T-helper 2 cell treated with Interferon-gamma antibody and Interleukin-4, amounts not matched to agents 5 μg/mL and 100 μg/mL, for 36 hours (primary cell): ENCODE results near the gene NRG3.

ENCODE experiments used
- DNase-seq: peaks from one replicate; pipeline ENCODE4 v3.0.0; 2021; ENCODE audit warnings: low spot score
- H3K27ac Mint-ChIP-seq: one replicate; pipeline ENCODE4 v1.8.0; 2021; ENCODE audit warnings: mild to moderate bottlenecking, mixed read lengths
- H3K27me3 Mint-ChIP-seq: one replicate; pipeline ENCODE4 v1.8.0; 2021; ENCODE audit warnings: low read depth, mixed read lengths
- H3K36me3 Mint-ChIP-seq: one replicate; pipeline ENCODE4 v1.8.0; 2021; ENCODE audit warnings: low read depth, mixed read lengths
- H3K4me1 Mint-ChIP-seq: one replicate; pipeline ENCODE4 v1.8.0; 2021; ENCODE audit warnings: low read depth, mixed read lengths
- H3K4me3 Mint-ChIP-seq: one replicate; pipeline ENCODE4 v1.8.0; 2022; ENCODE audit warnings: mild to moderate bottlenecking, moderate library complexity, mixed read lengths
- H3K9me3 Mint-ChIP-seq: one replicate; pipeline ENCODE4 v1.8.0; 2021; ENCODE audit warnings: mixed read lengths

NRG3 gene

DNA sequence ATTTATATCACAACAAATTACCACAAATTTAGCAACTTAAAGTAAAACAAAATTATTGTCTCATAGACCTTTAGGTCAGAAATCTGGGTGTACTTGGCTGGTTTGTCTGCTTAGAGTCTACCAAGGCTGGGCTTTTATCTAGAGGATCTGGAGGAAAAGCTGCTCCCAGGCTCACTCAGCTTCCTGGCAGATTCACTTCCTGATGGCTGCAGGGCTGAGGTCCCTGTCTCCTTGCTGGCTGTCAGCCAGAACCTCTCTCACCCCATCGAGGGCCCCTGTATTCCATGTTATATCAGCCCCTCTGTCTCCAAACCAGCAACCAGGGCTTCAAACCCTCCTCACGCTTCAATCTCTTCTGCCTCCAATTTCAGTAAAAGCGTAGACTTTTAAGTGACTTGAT, 734.9 kb downstream of the NRG3 start:
- H3K27me3 Mint-ChIP-seq = no peaks in the 10 kb centered on the region
- H3K9me3 Mint-ChIP-seq = peaks cover 9% of the 10 kb centered on the region
- no peaks in the 10 kb centered on the region for H3K4me1 Mint-ChIP-seq
- no peak overlapping the region for H3K4me3 Mint-ChIP-seq
- no peaks in the 10 kb centered on the region for H3K36me3 Mint-ChIP-seq
- no peak overlapping the region for H3K27ac Mint-ChIP-seq
- DNase-seq = no peak

DNA sequence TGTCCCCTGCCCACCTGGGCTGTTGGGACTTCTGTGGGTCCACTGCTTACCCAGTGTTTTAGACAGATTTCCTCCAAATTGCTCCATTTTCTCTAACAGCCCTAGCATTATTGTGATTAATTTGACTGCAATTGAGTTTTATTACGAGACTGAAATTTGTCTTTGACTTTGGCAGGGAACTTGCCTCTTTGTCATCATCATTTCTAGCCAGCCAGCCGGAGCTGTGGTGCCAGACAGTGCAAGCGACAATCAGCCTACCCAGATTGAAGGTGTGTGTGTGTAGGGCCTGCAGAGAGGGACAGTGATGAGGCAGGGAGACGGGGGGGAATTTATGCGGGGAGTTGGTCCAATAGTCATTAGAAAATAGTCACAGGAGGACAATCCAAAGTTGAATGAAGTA, 743.0 kb downstream of the NRG3 start:
- no peak overlapping the region for H3K27ac Mint-ChIP-seq
- no peaks in the 10 kb centered on the region for H3K27me3 Mint-ChIP-seq
- no peak for DNase-seq
- H3K4me3 Mint-ChIP-seq = no peak overlapping the region
- no peaks in the 10 kb centered on the region for H3K36me3 Mint-ChIP-seq
- H3K4me1 Mint-ChIP-seq = no peaks in the 10 kb centered on the region
- H3K9me3 Mint-ChIP-seq = peaks cover 10% of the 10 kb centered on the region

DNA sequence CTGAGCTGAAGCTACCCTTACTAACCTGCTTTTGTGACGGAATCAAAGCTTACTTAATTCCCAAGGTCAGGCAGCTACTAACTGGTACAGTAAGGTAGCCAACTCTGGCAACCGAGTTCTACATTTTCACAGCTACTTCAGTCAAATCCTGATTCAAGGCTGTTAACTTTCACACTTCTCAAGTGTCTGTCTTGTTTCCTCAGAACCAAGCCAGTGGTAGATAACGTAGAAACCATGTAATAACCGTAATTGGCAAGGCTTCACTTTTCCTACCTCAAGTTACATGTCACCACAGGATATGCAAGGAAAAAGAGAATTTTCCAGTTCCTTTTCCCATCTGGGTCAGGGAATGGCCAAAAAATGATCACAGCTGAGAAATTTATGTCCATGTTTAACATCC, 746.7 kb downstream of the NRG3 start:
- no peaks in the 10 kb centered on the region for H3K36me3 Mint-ChIP-seq
- peaks cover 15% of the 10 kb centered on the region for H3K9me3 Mint-ChIP-seq
- no peak overlapping the region for H3K27ac Mint-ChIP-seq
- no peak overlapping the region for H3K4me3 Mint-ChIP-seq
- no peak for DNase-seq
- no peaks in the 10 kb centered on the region for H3K27me3 Mint-ChIP-seq
- H3K4me1 Mint-ChIP-seq = no peaks in the 10 kb centered on the region

DNA sequence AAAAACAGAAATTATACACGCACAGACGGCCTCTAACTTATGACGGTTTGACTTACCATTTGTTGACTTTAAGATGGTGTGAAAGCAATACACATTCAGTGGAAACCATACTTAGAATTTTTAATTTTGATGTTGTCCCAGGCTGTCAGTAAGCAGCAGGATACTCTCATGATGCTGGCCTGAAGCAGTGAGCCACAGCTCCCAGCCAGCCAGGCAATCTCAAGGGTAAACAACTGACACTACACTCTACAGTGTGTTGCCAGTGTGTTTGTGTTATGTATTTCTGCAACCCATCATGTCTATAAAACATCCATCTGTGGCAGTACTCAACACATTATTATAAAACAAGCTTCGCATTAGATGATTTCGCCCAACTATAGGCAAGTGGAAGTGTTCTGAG, 747.5 kb downstream of the NRG3 start:
- Mint-ChIP-seq H3K9me3 (peaks cover 15% of the 10 kb centered on the region), H3K4me3 (no peak overlapping the region), H3K4me1 (no peaks in the 10 kb centered on the region), H3K27ac (no peak overlapping the region), H3K27me3 (no peaks in the 10 kb centered on the region), H3K36me3 (no peaks in the 10 kb centered on the region)
- no peak for DNase-seq

DNA sequence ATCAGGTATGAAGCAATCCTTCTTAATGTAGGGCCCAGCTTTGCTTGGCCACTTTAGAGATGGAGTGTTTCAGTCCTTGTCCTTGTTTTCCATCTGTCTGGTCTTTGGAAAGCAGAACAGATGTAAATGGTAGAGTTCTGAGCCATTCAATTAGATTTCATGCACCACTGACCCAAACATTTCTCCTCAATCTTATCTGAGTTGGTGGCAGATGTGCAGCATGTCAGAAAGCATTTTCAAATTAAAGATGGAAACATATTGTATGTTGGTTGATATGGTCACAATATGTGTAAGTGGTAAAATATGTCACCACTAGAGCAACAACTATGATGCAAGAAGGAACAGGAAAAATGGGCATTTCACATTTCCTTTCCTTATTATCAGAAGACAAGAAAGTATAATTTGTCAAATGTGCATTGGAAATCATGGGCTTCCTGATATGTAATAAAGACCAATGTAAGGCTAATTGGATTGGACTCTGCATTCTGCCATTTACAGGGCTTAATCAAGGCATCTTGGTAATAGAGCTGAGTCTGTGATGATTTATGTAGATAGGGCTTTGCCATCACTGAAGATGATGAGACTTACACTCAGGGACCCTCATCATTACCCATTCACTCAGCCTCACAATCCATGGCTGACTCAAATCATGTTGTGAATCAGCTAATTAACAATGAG, 750.7 kb downstream of the NRG3 start:
- H3K9me3 Mint-ChIP-seq = peaks cover 25% of the 10 kb centered on the region

DNA sequence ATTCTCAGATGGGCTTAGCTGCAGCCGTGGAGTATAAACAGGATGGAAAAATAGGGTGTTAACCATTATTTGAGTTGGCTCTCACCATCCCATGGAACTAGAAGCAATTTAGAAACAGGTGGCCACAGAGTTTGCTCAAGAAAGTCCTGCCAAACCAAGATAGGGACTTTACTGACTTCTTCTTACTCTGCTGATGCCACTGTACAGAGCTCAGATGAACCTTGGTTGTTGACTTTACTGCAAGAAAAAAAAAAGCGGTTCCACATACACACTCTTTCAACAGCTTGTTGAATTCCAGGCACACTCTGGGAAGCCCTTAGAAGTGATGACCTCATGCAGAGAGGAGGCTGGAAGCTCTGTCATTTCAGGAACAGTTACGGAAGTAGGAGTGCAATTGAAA, 753.4 kb downstream of the NRG3 start:
- Mint-ChIP-seq H3K4me3 (no peak overlapping the region), H3K9me3 (peaks cover 24% of the 10 kb centered on the region), H3K4me1 (no peaks in the 10 kb centered on the region), H3K27me3 (no peaks in the 10 kb centered on the region), H3K36me3 (no peaks in the 10 kb centered on the region), H3K27ac (no peak overlapping the region)
- no peak for DNase-seq

More for the DNA sequence above, 750.7 kb downstream of the NRG3 start:
- no peaks in the 10 kb centered on the region for H3K27me3 Mint-ChIP-seq
- H3K4me1 Mint-ChIP-seq = no peaks in the 10 kb centered on the region
- no peak overlapping the region for H3K27ac Mint-ChIP-seq
- no peak overlapping the region for H3K4me3 Mint-ChIP-seq
- no peak for DNase-seq
- no peaks in the 10 kb centered on the region for H3K36me3 Mint-ChIP-seq

DNA sequence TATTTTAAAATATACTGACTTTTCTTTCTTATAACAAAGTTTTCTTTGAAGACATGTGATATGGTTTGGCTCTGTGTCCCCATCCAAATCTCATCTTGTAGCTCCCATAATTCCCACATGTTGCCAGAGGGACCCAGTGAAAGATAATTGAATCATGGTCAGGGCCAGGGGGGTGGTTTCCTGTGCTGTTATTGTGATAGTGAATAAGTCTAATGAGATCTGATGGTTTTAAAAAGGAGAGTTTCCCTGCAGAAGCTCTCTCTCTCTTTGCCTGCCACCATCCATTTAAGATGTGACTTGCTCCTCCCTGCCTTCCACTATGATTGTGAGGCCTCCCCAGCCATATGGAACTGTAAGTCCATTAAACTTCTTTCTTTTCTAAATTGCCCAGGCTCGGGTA, 768.1 kb downstream of the NRG3 start:
- DNase-seq = no peak
- H3K4me1 Mint-ChIP-seq = no peaks in the 10 kb centered on the region
- H3K27me3 Mint-ChIP-seq = no peaks in the 10 kb centered on the region
- no peak overlapping the region for H3K4me3 Mint-ChIP-seq
- H3K36me3 Mint-ChIP-seq = no peaks in the 10 kb centered on the region
- no peak overlapping the region for H3K27ac Mint-ChIP-seq
- peaks cover 5% of the 10 kb centered on the region for H3K9me3 Mint-ChIP-seq

DNA sequence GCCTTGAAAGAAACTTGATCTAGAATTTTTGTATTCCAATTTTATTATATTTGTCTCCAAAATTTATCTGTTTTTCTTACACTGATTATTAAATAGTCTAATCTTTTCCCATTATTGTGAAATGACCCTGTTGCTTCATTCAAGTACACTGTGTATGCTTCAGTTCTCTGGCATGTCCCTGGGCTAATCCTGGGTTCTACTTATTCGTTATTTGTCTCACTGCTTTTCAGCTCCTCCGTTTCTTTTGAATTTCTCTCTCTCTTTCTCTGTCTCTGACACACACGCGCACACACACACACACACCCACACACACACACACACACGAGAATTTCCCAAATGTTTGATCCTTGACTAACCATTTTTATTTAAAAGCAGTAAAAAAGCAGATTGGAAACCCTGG, 768.6 kb downstream of the NRG3 start:
- Mint-ChIP-seq H3K27ac (no peak overlapping the region), H3K4me1 (no peaks in the 10 kb centered on the region), H3K9me3 (peaks cover 5% of the 10 kb centered on the region), H3K4me3 (no peak overlapping the region), H3K36me3 (no peaks in the 10 kb centered on the region), H3K27me3 (no peaks in the 10 kb centered on the region)
- DNase-seq = no peak

DNA sequence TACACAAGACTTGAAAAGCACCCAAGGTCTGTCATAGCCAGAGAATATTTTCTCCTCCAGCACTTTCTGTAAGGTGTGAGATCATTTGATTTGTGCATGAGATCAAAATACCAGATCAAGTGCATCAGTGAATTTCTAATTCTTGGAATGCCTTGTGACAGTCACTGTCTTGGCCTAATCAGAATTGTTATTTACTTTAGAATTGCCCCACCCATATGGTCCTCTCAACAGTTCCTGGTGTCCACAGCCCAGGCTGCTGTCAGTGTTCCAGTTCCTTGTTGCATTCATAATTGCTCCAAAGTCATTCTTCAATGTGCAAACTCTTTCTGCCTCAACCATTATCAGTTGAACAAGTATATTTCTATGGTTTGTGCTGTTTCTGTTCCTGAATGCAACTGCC, 770.2 kb downstream of the NRG3 start:
- H3K27ac Mint-ChIP-seq = no peak overlapping the region
- peaks cover 5% of the 10 kb centered on the region for H3K9me3 Mint-ChIP-seq
- no peak overlapping the region for H3K4me3 Mint-ChIP-seq
- H3K36me3 Mint-ChIP-seq = no peaks in the 10 kb centered on the region
- DNase-seq = no peak
- no peaks in the 10 kb centered on the region for H3K4me1 Mint-ChIP-seq
- no peaks in the 10 kb centered on the region for H3K27me3 Mint-ChIP-seq

DNA sequence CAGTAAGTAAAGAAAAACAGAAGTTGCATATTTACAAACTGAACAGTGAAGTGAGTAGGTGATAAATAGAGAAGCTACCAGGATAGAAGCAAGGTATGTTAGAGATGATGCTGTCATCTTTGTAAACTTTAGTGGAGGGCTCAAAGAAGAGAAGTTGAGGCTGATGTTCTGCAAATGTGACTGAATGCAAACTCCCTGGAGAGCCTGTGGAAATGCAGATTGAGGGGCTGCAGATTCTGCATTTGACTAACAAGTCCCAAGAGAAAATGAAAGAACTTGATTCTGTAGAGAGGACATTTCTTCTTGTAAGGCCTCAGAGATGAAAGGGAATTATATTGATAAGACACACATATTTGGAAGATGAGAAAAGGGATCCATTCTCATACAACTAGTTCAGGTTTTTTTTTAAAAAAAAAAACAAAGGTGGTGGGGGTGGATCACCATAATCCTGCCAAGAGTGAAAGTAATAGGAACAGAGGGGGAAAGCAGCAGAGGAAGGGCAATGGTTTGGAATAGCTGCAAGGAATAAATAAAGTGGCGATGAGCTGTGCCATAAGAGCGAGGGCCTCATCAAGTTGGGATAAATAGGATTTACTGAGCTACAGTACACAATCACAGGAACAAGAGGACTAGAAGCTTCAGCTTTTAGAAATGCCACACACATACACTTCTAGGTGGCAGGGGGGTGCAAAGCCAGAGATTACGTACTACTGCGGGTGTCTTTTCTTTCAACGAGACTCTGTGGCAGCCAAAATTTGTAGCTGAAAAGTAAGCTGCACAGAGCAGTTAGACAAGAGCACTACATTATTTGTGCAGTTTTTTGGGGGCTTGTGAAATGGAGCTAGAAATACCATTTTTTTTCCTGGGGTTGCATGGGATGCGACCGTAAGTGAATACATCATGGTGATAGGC, 778.5 kb downstream of the NRG3 start:
- no peak for DNase-seq
- Mint-ChIP-seq H3K4me1 (no peaks in the 10 kb centered on the region), H3K36me3 (no peaks in the 10 kb centered on the region), H3K27ac (no peak overlapping the region), H3K4me3 (no peak overlapping the region), H3K27me3 (no peaks in the 10 kb centered on the region), H3K9me3 (peaks cover 19% of the 10 kb centered on the region)

DNA sequence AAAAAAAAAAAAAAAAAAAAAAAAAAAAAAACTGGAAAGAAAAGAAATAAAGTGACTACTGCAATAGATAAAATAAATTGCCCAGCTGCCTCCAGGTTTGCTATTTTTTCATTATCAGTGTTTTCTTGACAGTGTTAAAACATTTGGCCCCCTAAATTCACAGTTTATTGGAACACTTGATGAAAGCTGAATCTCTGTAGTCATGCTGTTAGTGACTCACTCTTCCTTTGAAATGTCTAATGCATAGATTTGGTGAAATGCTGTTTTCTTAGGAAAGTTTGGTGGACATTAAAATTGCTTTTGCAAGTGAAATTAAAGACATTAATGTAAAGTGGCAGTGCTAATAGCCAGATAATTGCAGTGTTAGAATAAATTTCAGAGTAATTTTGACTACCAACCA, 785.2 kb downstream of the NRG3 start:
- no peak for DNase-seq
- Mint-ChIP-seq H3K36me3 (no peaks in the 10 kb centered on the region), H3K27me3 (no peaks in the 10 kb centered on the region), H3K4me3 (no peak overlapping the region), H3K27ac (no peak overlapping the region), H3K9me3 (no peaks in the 10 kb centered on the region), H3K4me1 (no peaks in the 10 kb centered on the region)

DNA sequence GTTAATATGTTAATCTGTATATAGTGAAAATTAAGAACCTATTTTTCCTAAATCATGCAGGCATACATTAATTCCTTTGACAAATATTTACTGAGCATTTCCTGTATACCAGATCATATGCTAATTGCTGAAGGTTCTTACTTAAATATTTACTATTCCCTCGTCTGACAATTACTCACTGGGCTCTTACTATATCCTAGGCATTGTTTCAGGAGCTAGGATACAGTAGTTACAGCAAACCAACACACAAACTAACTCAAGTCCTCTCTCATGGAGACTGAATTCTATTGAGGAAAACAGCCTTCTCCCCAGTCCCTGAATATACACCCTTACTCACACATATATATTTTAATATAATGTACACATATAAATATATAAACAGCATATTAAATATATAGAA, 786.0 kb downstream of the NRG3 start:
- H3K27ac Mint-ChIP-seq = no peak overlapping the region
- H3K27me3 Mint-ChIP-seq = no peaks in the 10 kb centered on the region
- no peak overlapping the region for H3K4me3 Mint-ChIP-seq
- no peaks in the 10 kb centered on the region for H3K4me1 Mint-ChIP-seq
- H3K9me3 Mint-ChIP-seq = no peaks in the 10 kb centered on the region
- H3K36me3 Mint-ChIP-seq = no peaks in the 10 kb centered on the region
- no peak for DNase-seq

DNA sequence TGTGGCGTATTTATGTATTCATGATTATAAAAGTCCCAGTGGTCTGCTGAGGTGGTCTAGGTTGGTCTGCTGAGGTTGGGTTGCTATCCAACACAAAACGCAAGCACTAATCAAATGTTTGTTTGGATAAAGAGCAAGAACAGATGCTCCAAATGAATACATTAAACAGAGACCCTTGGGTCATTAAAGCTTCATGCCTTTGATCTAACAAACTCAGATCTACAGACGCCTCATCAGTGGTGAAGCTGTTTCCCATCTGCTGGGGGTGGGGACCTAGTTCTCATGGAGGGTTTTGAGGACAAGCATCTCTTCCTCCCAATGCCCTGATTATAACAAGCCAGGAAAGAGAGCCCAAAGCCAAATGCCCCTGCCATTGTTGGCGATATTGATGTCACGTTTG, 786.7 kb downstream of the NRG3 start:
- no peak overlapping the region for H3K4me3 Mint-ChIP-seq
- no peaks in the 10 kb centered on the region for H3K27me3 Mint-ChIP-seq
- no peak overlapping the region for H3K27ac Mint-ChIP-seq
- H3K4me1 Mint-ChIP-seq = no peaks in the 10 kb centered on the region
- H3K36me3 Mint-ChIP-seq = no peaks in the 10 kb centered on the region
- DNase-seq = no peak
- no peaks in the 10 kb centered on the region for H3K9me3 Mint-ChIP-seq

DNA sequence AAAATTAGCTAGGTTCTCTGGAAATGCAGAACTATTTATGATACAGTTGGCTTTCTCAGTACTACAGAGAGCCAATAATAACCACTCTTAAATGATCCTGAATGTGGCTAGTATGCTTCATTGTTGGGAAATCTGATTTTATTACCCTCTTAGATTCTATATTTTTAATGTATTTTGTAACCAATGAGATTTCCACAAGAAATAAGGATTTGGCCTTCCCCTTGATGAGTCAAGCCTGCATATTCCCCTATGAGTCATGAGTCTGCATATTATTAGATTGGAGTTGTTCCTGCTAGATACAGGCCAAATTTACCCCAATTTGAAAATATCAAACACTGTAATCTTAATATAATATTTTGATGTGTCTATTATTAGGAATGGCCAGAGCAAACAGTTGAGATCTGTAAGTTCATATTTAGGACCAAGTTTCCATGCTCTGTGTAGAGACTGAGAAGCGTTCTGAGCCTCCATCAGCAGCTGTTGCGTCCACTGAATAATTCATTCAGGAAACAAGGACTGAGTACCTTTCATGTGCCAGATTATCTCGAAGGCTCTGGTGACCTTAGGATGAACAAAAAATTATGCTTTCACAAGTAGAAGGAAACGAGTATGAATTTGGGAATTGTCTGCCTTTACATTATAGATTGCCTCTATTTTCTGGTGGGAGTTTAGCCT, 793.4 kb downstream of the NRG3 start:
- H3K4me1 Mint-ChIP-seq = no peaks in the 10 kb centered on the region
- peaks cover 17% of the 10 kb centered on the region for H3K9me3 Mint-ChIP-seq
- DNase-seq = no peak
- no peak overlapping the region for H3K27ac Mint-ChIP-seq
- no peaks in the 10 kb centered on the region for H3K36me3 Mint-ChIP-seq
- H3K4me3 Mint-ChIP-seq = no peak overlapping the region
- H3K27me3 Mint-ChIP-seq = no peaks in the 10 kb centered on the region
